HCT116 (cell line): ENCODE data around the gene KSR1. TPM values are rescaled to one million over a fixed set of nuclear protein-coding genes. Genes with fewer than 3 reads are reported as not detected.

Experiments
- ATAC-seq: fragments of 200-7000 bp; cut with Tn5 transposase; 2 replicates; pipeline ENCODE4 v1.9.1; 2020; ENCODE audit warnings: mild to moderate bottlenecking, moderate library complexity
- BruUV-seq: library from RNA; stranded (reverse); fragments of 400-500 nt; replicated peaks from 2 replicates; lab custom pipeline; 2021; lab: Mats Ljungman, UMichigan
- CTCF ChIA-PET: fragments of 300-600 bp; sonication (Branson Sonifier 250); formaldehyde crosslinking; loops from one replicate; lab custom pipeline; 2021; ENCODE audit warnings: antibody characterized with exemption; lab: Charles Lee
- POLR2A ChIA-PET: fragments of 300-600, 350-600 bp; sonication (Branson Sonifier 250); formaldehyde crosslinking; loops from one replicate; lab custom pipeline; 2021; ENCODE audit warnings: antibody characterized with exemption; lab: Charles Lee
- RAD21 ChIA-PET, 2 experiments: fragments of 300-600 bp; sonication (Branson Sonifier 250); formaldehyde crosslinking; loops; one replicate each; lab custom pipeline; 2023; ENCODE audit warnings: low total read pairs in 2 of 2; ENCODE audit not compliant: uncharacterized antibody in 2 of 2, unreplicated experiment in 2 of 2, low non-redundant PET in 1 of 2; lab: Charles Lee
- DNase-seq: peaks from one replicate; pipeline ENCODE4 v3.0.0-alpha.2; 2010; ENCODE audit warnings: low read depth, low spot score
- H2AFZ ChIP-seq: fragments of 200-600 bp; shearing (Covaris generic), sonication (generic); 2 replicates; pipeline ENCODE4 v1.6.1; 2017; ENCODE audit warnings: low read depth, mixed run types, mixed read lengths, antibody characterized with exemption, low read length; ENCODE audit not compliant: poor library complexity, severe bottlenecking
- H3K27ac ChIP-seq: 2 replicates; pipeline ENCODE4 v1.5.1; 2012; ENCODE audit warnings: low read depth, low read length
- H3K27me3 ChIP-seq: fragments of 200-600 bp; sonication (generic); 2 replicates; pipeline ENCODE4 v1.6.1; 2016; ENCODE audit warnings: mixed run types, low read length, mixed read lengths; ENCODE audit not compliant: insufficient read depth
- H3K36me3 ChIP-seq, 2 experiments: fragments of 200-500 bp in 1 of 2; fragments of 200-600 bp in 1 of 2; sonication (Bioruptor generic) in 1 of 2; sonication (generic) in 1 of 2; 2 replicates each; pipeline versions ENCODE4 v1.5.1 to v1.6.1; 2014 to 2016; ENCODE audit warnings: low read length in 2 of 2, inconsistent platforms in 1 of 2, mixed read lengths in 1 of 2, mixed run types in 1 of 2; ENCODE audit not compliant: insufficient read depth in 2 of 2, control insufficient read depth in 1 of 2
- H3K4me1 ChIP-seq, 2 experiments: fragments of 200-600 bp in 1 of 2; sonication (generic) in 1 of 2; 2 replicates each; pipeline versions ENCODE4 v1.5.1 to v1.6.1; 2012 to 2017; ENCODE audit warnings: low read length in 2 of 2, inconsistent platforms in 1 of 2, mild to moderate bottlenecking in 1 of 2, mixed read lengths in 1 of 2, mixed run types in 1 of 2, moderate library complexity in 1 of 2; ENCODE audit not compliant: insufficient read depth in 2 of 2, control insufficient read depth in 1 of 2
- H3K4me2 ChIP-seq: fragments of 200-600 bp; sonication (generic); 2 replicates; pipeline ENCODE4 v1.6.1; 2017; ENCODE audit warnings: mixed run types, low read length, mixed read lengths
- H3K4me3 ChIP-seq, 2 experiments: fragments of 200-600 bp in 1 of 2; sonication (generic) in 1 of 2; replicated peaks in 1 of 2; 2 replicates each; pipeline ENCODE4 v1.5.1; 2011 to 2016; ENCODE audit warnings: low read length in 2 of 2, control low read depth in 1 of 2, low read depth in 1 of 2, mild to moderate bottlenecking in 1 of 2, mixed read lengths in 1 of 2, mixed run types in 1 of 2
- H3K79me2 ChIP-seq: fragments of 200-600 bp; sonication (generic); 2 replicates; pipeline ENCODE4 v1.6.1; 2017; ENCODE audit warnings: mild to moderate bottlenecking, mixed run types, low read length, moderate library complexity, mixed read lengths; ENCODE audit not compliant: insufficient read depth
- H3K9ac ChIP-seq: fragments of 200-600 bp; sonication (generic); 2 replicates; pipeline ENCODE4 v1.6.1; 2016; ENCODE audit warnings: low read length, mixed read lengths
- H3K9me2 ChIP-seq: fragments of 200-600 bp; sonication (generic), shearing (Covaris generic); 2 replicates; pipeline ENCODE4 v1.6.1; 2017; ENCODE audit warnings: mixed run types, mild to moderate bottlenecking, moderate library complexity; ENCODE audit not compliant: insufficient read depth
- H3K9me3 ChIP-seq, 2 experiments: fragments of 200-500 bp in 1 of 2; fragments of 200-600 bp in 1 of 2; sonication (Bioruptor generic) in 1 of 2; sonication (generic) in 1 of 2; 2 replicates each; pipeline ENCODE4 v1.6.1; 2014 to 2017; ENCODE audit warnings: low read length in 2 of 2, mixed read lengths in 2 of 2, inconsistent platforms in 1 of 2, low read depth in 1 of 2, mild to moderate bottlenecking in 1 of 2, mixed run types in 1 of 2, moderate library complexity in 1 of 2; ENCODE audit not compliant: control insufficient read depth in 1 of 2, insufficient read depth in 1 of 2
- H4K20me1 ChIP-seq: fragments of 200-600 bp; sonication (generic), shearing (Covaris generic); 2 replicates; pipeline ENCODE4 v1.6.1; 2017; ENCODE audit warnings: mixed run types, mild to moderate bottlenecking, moderate library complexity; ENCODE audit not compliant: insufficient read depth
- CEBPB ChIP-seq: IDR thresholded peaks from 2 replicates; pipeline ENCODE4 v1.6.1; 2012; ENCODE audit warnings: low read depth
- REST ChIP-seq: IDR thresholded peaks from 2 replicates; pipeline ENCODE4 v1.6.1; 2012; ENCODE audit warnings: low read depth
- SIN3A ChIP-seq: IDR thresholded peaks from 2 replicates; pipeline ENCODE4 v1.6.1; 2012; ENCODE audit warnings: low read depth
- SP1 ChIP-seq: IDR thresholded peaks from 2 replicates; pipeline ENCODE4 v1.6.1; 2012; ENCODE audit warnings: low read depth
- intact Hi-C: fragments of 100-400 bp; cut with micrococcal nuclease; formaldehyde crosslinking; loops from 2 replicates; pipeline ENCODE4 v1.10.0; 2022
- total RNA-seq: library from RNA; stranded (reverse); gene quantifications from one replicate; pipeline ENCODE4 v1.2.1, GENCODE V29; 2021; ENCODE audit not compliant: unreplicated experiment

The KSR1 gene
- total RNA-seq, 1 experiment from 2014 or later, result 16.5 TPM

GRCh38 chr17:27576477-27577083 lies 120.3 kb downstream of the KSR1 start:
- BruUV-seq, result no TSS peak
- Histone ChIP-seq H3K9ac (peak overlapping the region; percentile 40), H2AFZ (no peak overlapping the region), H3K36me3 (no peaks in the 10 kb centered on the region), H3K79me2 (no peaks in the 10 kb centered on the region), H3K4me3 (no peak overlapping the region), H3K27me3 (no peaks in the 10 kb centered on the region), H4K20me1 (no peaks in the 10 kb centered on the region), H3K27ac (peak overlapping the region; percentile 68), H3K4me1 (peaks cover 51 to 67% of the 10 kb centered on the region in 2 experiments), H3K4me2 (peak overlapping the region; percentile 37), H3K9me3 (no peaks in the 10 kb centered on the region), H3K9me2 (no peaks in the 10 kb centered on the region)
- intact Hi-C loops, result no loop called here
- 0 out of 2 replicates have a peak, but pooled peaks have one; percentile 3 for TF ChIP-seq SP1
- peak; percentile 31; the same call in 1 of the 2 replicates for TF ChIP-seq CEBPB
- no peak for TF ChIP-seq SIN3A
- no peak for TF ChIP-seq REST
- CTCF ChIA-PET, result interaction anchor here (1.0 kb wide), 1 partner anchor 23 kb away, joined by 3 read pairs; no protein-coding TSS in a partner anchor
- POLR2A ChIA-PET, result no interaction called here
- RAD21 ChIA-PET, result interaction anchor here in 1 of 2 experiments (0.7 kb wide), 1 partner anchor 164 kb away, joined by 3 read pairs; no protein-coding TSS in a partner anchor
- ATAC-seq (no peak), DNase-seq (no peak)
